ENCODE results near the gene WDR27. TPM values are rescaled to one million over a fixed set of nuclear protein-coding genes. Genes with fewer than 3 reads are reported as not detected.

Gene WDR27
- total RNA-seq, 1 donor from 2014 or later, result 17.7 TPM

DNA sequence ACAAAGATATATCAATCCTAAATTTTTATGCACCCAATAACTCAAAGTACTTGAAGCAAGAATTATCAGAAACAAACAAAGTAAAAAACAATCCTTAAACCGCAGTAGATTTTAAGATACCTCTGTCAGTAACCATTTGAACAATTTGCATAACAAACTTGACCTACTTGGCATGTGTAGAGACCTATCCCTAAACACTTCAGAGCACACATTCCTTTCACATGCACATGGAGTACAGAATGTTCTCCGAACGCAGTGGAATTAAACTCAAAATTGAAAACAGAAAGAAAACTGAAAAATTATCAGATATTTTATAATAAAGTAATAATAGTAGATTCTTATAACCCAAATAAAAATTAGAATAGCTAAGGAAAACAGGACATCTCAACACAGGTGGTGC, 285.6 kb downstream of the WDR27 start:
- intact Hi-C loops (cut with micrococcal nuclease), result no loop called here

DNA sequence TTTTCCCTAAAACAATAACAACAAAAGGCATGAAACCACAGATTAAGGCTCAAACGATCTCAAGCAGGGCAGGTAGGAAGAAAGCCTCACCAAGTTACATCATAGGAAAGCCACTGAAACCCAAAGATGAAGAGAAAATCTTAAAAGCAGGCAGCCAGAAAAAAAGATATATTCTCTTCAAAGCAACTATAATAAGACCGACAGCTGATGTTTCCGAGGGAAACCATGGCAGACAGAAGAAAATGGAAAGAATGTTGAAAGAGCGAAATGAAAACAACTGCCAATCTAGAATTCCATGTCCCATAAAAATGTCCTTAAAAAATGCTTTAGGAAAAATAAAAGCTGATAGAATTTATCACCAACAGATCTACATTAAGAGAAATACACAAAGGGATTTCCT, 286.6 kb downstream of the WDR27 start:
- intact Hi-C loops (cut with micrococcal nuclease), result no loop called here

DNA sequence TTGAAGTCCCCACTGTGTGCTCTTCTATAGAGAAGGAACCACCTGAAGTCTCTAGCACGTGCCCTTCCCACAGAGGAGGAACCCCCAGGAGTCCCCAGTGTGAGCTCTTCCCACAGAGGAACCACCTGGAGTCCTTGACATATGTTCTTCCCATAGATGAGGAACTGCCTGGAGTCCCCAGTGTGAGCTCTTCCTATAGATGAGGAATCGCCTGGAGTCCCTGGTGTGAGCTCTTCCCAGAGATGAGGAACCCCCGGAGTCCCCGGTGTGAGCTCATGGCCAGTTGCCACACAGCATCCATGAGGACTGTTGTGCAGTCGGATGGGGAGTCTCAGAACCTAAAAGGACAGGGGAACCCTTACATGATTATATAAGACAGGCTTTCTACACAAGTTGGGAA, 290.1 kb downstream of the WDR27 start:
- intact Hi-C loops (cut with micrococcal nuclease), result no loop called here

DNA sequence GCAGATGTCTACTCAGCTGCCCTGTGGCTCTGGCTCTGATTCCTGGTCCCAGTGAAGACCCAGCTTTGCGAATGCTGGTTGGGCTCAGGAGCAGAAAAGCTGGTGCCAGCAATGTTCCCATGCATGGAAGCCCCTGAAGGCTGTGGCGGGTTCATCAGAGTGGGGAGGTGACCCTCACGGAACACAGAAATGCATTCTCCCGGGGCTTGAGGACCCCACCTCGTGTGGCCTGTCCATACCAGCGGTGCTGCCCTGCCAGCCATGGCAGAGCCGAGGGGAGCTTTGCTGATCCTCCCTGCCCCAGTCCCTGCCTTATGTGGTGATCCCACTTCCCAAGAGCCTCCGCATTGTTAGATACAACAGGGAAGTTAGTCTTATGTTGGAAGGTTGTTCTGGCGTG, 290.5 kb downstream of the WDR27 start:
- intact Hi-C loops (cut with micrococcal nuclease), result no loop called here

DNA sequence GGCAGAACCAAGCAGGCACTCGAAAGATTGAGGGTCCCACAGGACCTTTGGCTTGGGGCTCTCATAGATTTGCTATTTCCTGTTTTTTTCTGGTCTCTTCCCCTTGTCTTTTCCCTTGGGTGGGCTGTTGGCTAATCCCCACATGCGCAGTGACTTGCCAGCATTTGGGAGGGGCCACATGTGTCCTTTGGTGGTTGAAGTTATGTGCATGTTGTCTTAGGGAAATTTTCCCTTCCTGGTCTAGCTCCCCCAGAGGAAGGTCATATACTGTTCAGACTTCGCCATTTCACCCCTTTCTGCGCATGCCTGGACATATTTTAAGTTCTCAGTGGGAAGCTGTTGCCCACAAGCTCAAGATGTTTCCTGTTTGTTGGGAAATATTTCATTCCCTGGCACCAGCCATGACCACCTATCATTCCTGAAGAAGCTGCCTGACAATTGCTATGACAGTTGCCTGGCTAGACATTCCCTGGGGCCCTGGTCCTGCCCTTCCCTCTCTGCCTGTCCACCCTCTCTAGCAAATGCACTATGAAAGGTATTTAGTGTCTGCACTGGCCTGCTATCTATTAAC, 292.0 kb downstream of the WDR27 start:
- intact Hi-C loops (cut with micrococcal nuclease), result no loop called here

DNA sequence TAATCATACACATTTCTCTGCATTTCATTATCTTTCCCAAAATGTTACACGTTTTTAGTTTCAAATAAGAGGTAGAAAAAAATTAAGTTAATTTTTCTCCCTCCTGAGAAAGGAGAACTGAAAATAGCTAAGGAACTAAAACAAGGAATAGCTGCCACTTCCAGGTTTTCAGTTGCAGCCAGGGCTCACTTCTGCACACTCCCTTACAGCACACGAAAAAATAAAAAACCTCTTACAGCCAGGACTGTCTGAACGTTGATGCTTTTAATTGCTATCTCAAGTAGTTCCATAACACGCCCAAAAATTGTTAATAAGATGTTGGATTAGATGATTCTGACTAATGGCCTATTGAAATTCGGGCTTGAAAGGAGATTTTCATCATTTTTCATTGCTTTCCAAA, 294.5 kb downstream of the WDR27 start:
- intact Hi-C loops (cut with micrococcal nuclease), result no loop called here

Other genes starting within 250 kb of the WDR27 start
- gene C6orf120, start 97 bp upstream of the WDR27 start, total RNA-seq, result 20.8 and 21.9 TPM in 2 replicates
- 48.4 and 53.5 TPM in 2 replicates for gene PHF10, start 22.5 kb upstream of the WDR27 start, total RNA-seq
- 2.0 and 2.5 TPM in 2 replicates for gene DYNLT2, start 49.5 kb upstream of the WDR27 start, total RNA-seq
- gene ERMARD, start 49.6 kb upstream of the WDR27 start, total RNA-seq, result 30.8 and 31.3 TPM in 2 replicates